ENCODE data around the gene CWF19L1.

Gene CWF19L1

GRCh38 chr10:100265821-100266485 is 1.5 kb downstream of the CWF19L1 start:
- intact Hi-C loops (cut with DNase I; ENCODE audit: low total_unique reads): no loop called here
- no peaks in the 10 kb centered on the region for H3K9me3 ChIP-seq
- H3K36me3 ChIP-seq: peaks cover 0 to 7% (median under 1%) of the 10 kb centered on the region in 3 donors
- no peak for TF ChIP-seq CTCF (IDR thresholded peaks at IDR 0.05)
- no peak for DNase-seq
- H3K4me3 ChIP-seq: peak overlapping the region in 1 of 2 donors; percentile 70
- H3K27ac ChIP-seq: no peak overlapping the region
- H3K27me3 ChIP-seq: no peaks in the 10 kb centered on the region
- peaks cover 0 to 22% (median 14%) of the 10 kb centered on the region in 4 donors for H3K4me1 ChIP-seq

GRCh38 chr10:100254191-100254590 is 13.2 kb downstream of the CWF19L1 start:
- Histone ChIP-seq H3K27ac (no peak overlapping the region), H3K9me3 (no peaks in the 10 kb centered on the region), H3K36me3 (peaks cover 60 to 100% (median 66%) of the 10 kb centered on the region in 3 donors), H3K4me1 (no peaks in the 10 kb centered on the region), H3K27me3 (no peaks in the 10 kb centered on the region), H3K4me3 (no peak overlapping the region)
- intact Hi-C loops (cut with DNase I; ENCODE audit: low total_unique reads): no loop called here
- no peak for TF ChIP-seq CTCF (IDR thresholded peaks at IDR 0.05)
- no peak for DNase-seq

DNA sequence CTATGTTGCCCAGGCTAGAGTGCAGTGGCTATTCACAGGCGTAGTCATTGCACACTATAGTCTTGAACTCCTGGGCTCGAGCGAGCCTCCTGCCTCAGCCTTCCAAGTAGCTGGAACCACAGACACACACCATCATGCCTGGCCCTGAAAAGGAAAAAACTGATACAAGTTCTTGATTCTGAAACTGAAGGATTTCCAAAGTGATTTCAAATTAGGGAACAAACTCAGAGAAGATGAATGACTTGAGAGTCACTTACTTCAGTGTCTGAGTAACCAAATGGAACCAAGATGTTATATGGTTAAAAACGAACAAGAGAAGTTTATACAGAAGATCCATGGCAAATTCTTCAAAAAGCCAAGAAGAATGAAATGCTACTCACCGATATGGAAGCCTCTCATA is 14.4 kb downstream of the CWF19L1 start:
- no peak for TF ChIP-seq CTCF (IDR thresholded peaks at IDR 0.05)
- intact Hi-C loops (cut with DNase I; ENCODE audit: low total_unique reads): no loop called here
- no peaks in the 10 kb centered on the region for H3K4me1 ChIP-seq
- peaks cover 66 to 100% (median 71%) of the 10 kb centered on the region in 3 donors for H3K36me3 ChIP-seq
- no peaks in the 10 kb centered on the region for H3K27me3 ChIP-seq
- H3K4me3 ChIP-seq: no peak overlapping the region
- no peak overlapping the region for H3K27ac ChIP-seq
- H3K9me3 ChIP-seq: no peaks in the 10 kb centered on the region
- DNase-seq: no peak

- Histone ChIP-seq H3K36me3 (peaks cover 63 to 100% (median 73%) of the 10 kb centered on the region in 3 donors), H3K27ac (no peak overlapping the region), H3K27me3 (no peaks in the 10 kb centered on the region), H3K4me3 (no peak overlapping the region), H3K4me1 (no peaks in the 10 kb centered on the region), H3K9me3 (no peaks in the 10 kb centered on the region)
- no peak for TF ChIP-seq CTCF (IDR thresholded peaks at IDR 0.05)
- intact Hi-C loops (cut with DNase I; ENCODE audit: low total_unique reads): no loop called here
- DNase-seq: no peak
Observed at GRCh38 chr10:100248820-100249219, 18.6 kb downstream of the CWF19L1 start.

GRCh38 chr10:100245484-100246220 is 21.8 kb downstream of the CWF19L1 start:
- DNase-seq: no peak
- no peak overlapping the region for H3K4me3 ChIP-seq
- no peaks in the 10 kb centered on the region for H3K4me1 ChIP-seq
- intact Hi-C loops (cut with DNase I; ENCODE audit: low total_unique reads): no loop called here
- H3K27me3 ChIP-seq: no peaks in the 10 kb centered on the region
- no peak overlapping the region for H3K27ac ChIP-seq
- TF ChIP-seq CTCF (IDR thresholded peaks at IDR 0.05): no peak
- no peaks in the 10 kb centered on the region for H3K9me3 ChIP-seq
- H3K36me3 ChIP-seq: peaks cover 56 to 98% (median 70%) of the 10 kb centered on the region in 3 donors

Data from tibial artery (tissue), 4 donors.